Nephron progenitor cell (in vitro differentiated cells): ENCODE data around the gene A2ML1.
"Not testable (repeated sequence)": the region's sequence is repeated elsewhere in the genome, so short reads cannot be mapped to it uniquely, and the experiment has no call there.

ENCODE experiments used
- DNase-seq: peaks from one replicate; pipeline ENCODE4 v3.0.0; 2021
- H3K27ac Mint-ChIP-seq: 2 replicates; pipeline ENCODE4 v1.8.0; 2021; ENCODE audit warnings: mild to moderate bottlenecking, moderate library complexity, mixed read lengths
- H3K27me3 Mint-ChIP-seq: 2 replicates; pipeline ENCODE4 v1.8.0; 2021; ENCODE audit warnings: mild to moderate bottlenecking, low read depth, mixed read lengths; ENCODE audit not compliant: poor library complexity
- H3K36me3 Mint-ChIP-seq: 2 replicates; pipeline ENCODE4 v1.8.0; 2021; ENCODE audit warnings: low read depth, mixed read lengths
- H3K4me1 Mint-ChIP-seq: 2 replicates; pipeline ENCODE4 v1.8.0; 2021; ENCODE audit warnings: mixed read lengths
- H3K4me3 Mint-ChIP-seq: 2 replicates; pipeline ENCODE4 v1.8.0; 2021; ENCODE audit warnings: mild to moderate bottlenecking, moderate library complexity, mixed read lengths
- H3K9me3 Mint-ChIP-seq: 2 replicates; pipeline ENCODE4 v1.8.0; 2021; ENCODE audit warnings: mild to moderate bottlenecking, moderate library complexity, mixed read lengths
- CTCF ChIP-seq: fragments of 200-600 bp; sonication (generic); IDR thresholded peaks from 2 replicates; pipeline ENCODE4 v1.5.0; 2021; ENCODE audit warnings: antibody characterized with exemption

A2ML1 gene

DNA sequence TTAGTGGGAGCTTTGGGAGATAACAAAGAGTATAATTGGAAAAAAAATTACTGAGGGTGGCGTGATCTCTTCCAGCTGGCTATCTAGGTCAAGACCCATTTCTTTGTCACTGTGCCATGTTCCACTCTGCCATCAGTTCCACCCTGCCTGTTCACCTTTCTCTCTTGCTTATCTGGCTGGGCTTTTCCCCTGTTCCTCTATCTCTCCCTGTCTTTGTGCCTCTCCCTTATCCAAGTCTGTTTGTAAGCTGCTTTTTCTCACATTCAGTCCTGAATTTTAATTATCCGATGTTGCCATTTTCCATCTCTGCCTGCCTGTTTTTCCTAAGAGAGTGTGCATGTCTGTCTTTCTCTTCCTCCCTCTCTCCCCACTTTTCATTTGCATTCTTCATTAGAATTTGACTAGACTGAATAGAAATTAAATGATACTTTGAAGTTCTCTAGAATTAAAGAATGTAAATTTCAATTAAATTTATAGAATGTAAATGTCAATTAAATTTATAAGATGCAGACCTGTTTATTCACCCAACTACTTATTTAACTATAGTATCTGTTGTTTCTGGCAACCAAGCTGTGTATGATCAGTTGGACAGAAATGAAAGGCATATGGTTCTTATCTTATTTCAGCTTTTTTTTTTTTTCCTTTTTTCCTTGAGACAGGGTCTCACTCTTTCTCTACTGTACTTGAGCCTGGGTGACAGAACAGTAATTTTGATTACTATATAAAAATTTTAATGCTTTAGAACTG, 40.9 kb upstream of the A2ML1 start:
- TF ChIP-seq CTCF, result no peak
- H3K27ac Mint-ChIP-seq, result peak overlapping the region; percentile 60
- no peak overlapping the region for H3K4me3 Mint-ChIP-seq
- H3K27me3 Mint-ChIP-seq, result no peaks in the 10 kb centered on the region
- no peak for DNase-seq
- H3K4me1 Mint-ChIP-seq, result peaks cover 8% of the 10 kb centered on the region
- H3K36me3 Mint-ChIP-seq, result peaks cover 25% of the 10 kb centered on the region
- peaks cover 6% of the 10 kb centered on the region for H3K9me3 Mint-ChIP-seq

- Mint-ChIP-seq H3K36me3 (peaks cover 21% of the 10 kb centered on the region), H3K4me3 (no peak overlapping the region), H3K27me3 (peaks cover 4% of the 10 kb centered on the region), H3K27ac (no peak overlapping the region), H3K9me3 (peaks cover 10% of the 10 kb centered on the region), H3K4me1 (peaks cover 11% of the 10 kb centered on the region)
- TF ChIP-seq CTCF, result no peak
- no peak for DNase-seq
Measured at GRCh38 chr12:8784290-8784888, 38.0 kb upstream of the A2ML1 start.

DNA sequence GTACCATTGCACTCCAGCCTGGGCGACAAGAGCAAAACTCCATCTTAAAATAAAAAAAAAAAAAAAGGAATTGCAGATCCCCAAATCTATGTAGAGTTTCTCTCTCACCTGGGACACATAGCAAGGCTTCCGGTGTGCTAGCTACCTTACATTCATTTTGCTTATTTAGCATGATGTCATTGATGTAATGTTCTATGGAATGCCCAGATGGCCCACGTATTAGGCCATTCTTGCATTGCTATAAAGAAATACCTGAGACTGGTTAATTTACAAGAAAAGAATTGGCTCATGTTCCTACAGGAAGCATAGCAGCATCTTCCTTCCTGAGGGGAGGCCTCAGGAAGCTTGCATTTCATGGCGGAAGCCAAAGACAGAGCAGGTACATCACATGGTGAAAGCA, 36.9 kb upstream of the A2ML1 start:
- no peak for TF ChIP-seq CTCF
- DNase-seq, result no peak
- Mint-ChIP-seq H3K36me3 (peaks cover 27% of the 10 kb centered on the region), H3K27me3 (peaks cover 4% of the 10 kb centered on the region), H3K9me3 (peaks cover 15% of the 10 kb centered on the region), H3K4me3 (no peak overlapping the region), H3K27ac (no peak overlapping the region), H3K4me1 (peaks cover 22% of the 10 kb centered on the region)

- not testable (repeated sequence) for DNase-seq, H3K4me3 Mint-ChIP-seq, H3K27ac Mint-ChIP-seq, H3K27me3 Mint-ChIP-seq
- H3K4me1 Mint-ChIP-seq, result peaks cover 27% of the 10 kb centered on the region
- peaks cover 39% of the 10 kb centered on the region for H3K36me3 Mint-ChIP-seq
- peaks cover 32% of the 10 kb centered on the region for H3K9me3 Mint-ChIP-seq
Measured at GRCh38 chr12:8787206-8787605, 35.2 kb upstream of the A2ML1 start.

- peaks cover 46% of the 10 kb centered on the region for H3K36me3 Mint-ChIP-seq
- H3K4me1 Mint-ChIP-seq, result peaks cover 27% of the 10 kb centered on the region
- H3K4me3 Mint-ChIP-seq, result peak overlapping the region; percentile 91
- not testable (repeated sequence) for H3K27me3 Mint-ChIP-seq, DNase-seq
- H3K9me3 Mint-ChIP-seq, result peaks cover 47% of the 10 kb centered on the region
- peak overlapping the region; percentile 81 for H3K27ac Mint-ChIP-seq
Measured at GRCh38 chr12:8788706-8789105, 33.7 kb upstream of the A2ML1 start.

DNA sequence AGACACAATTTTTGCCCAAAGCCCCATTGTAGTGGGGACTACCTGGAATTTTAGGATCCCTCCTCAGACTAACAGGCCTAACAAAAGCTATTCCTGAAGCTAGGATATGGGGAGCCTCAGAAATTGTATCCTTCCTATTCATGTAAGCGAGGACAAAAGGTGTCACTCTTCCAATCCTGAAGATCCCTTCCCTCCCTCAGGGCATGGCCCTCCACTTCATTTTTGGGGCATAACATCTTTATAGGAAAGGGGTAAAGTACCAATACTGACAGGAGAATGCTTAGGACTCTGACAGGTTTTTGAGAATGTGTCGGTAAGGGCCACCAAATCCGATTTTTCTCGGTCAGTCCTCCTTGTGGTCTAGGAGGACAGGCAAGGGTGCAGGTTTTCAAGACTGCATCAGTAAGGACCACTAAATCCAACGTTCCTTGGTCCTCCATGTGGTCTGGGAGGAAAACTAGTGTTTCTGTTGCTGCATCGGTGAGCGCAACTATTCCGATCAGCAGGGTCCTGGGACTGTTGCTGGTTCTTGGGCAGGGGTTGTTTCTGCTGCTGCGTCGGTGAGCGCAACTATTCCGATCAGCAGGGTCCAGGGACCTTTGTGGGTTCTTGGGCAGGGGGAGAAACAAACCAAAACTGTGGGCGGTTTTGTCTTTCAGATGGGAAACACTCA, 32.9 kb upstream of the A2ML1 start:
- peaks cover 54% of the 10 kb centered on the region for H3K9me3 Mint-ChIP-seq
- peaks cover 27% of the 10 kb centered on the region for H3K4me1 Mint-ChIP-seq
- peak overlapping the region; percentile 91 for H3K4me3 Mint-ChIP-seq
- H3K27me3 Mint-ChIP-seq, H3K27ac Mint-ChIP-seq, DNase-seq: not testable (repeated sequence)
- peaks cover 54% of the 10 kb centered on the region for H3K36me3 Mint-ChIP-seq

GRCh38 chr12:8793226-8793625, 29.2 kb upstream of the A2ML1 start:
- DNase-seq, H3K27me3 Mint-ChIP-seq: not testable (repeated sequence)
- H3K9me3 Mint-ChIP-seq, result peaks cover 65% of the 10 kb centered on the region

GRCh38 chr12:8794611-8795010, 27.8 kb upstream of the A2ML1 start:
- H3K27me3 Mint-ChIP-seq, H3K4me3 Mint-ChIP-seq, H3K27ac Mint-ChIP-seq, DNase-seq: not testable (repeated sequence)
- peaks cover 14% of the 10 kb centered on the region for H3K4me1 Mint-ChIP-seq
- peaks cover 76% of the 10 kb centered on the region for H3K36me3 Mint-ChIP-seq
- peaks cover 79% of the 10 kb centered on the region for H3K9me3 Mint-ChIP-seq

More at GRCh38 chr12:8793226-8793625, 29.2 kb upstream of the A2ML1 start:
- not testable (repeated sequence) for H3K4me3 Mint-ChIP-seq, H3K27ac Mint-ChIP-seq
- H3K4me1 Mint-ChIP-seq, result peaks cover 27% of the 10 kb centered on the region
- peaks cover 66% of the 10 kb centered on the region for H3K36me3 Mint-ChIP-seq
